Astrocyte of the spinal cord (primary cell): ENCODE measurements around the gene KLHL42.

ENCODE experiments used
- DNase-seq: peaks from one replicate; pipeline ENCODE4 v3.0.0; 2011; ENCODE audit warnings: low read depth, low spot score
- H3K4me3 ChIP-seq: 2 replicates; pipeline ENCODE4 v1.5.1; 2011; ENCODE audit warnings: low read depth, mild to moderate bottlenecking, low read length, moderate library complexity
- CTCF ChIP-seq: IDR thresholded peaks from 2 replicates; pipeline ENCODE4 v1.5.1; 2012; ENCODE audit warnings: low read depth, mild to moderate bottlenecking, low read length, inconsistent platforms
- in situ Hi-C: cut with HindIII; loops from 2 replicates; pipeline ENCODE4 v1.10.0; 2017; ENCODE audit warnings: low sequenced_read_pairs

KLHL42 gene

DNA sequence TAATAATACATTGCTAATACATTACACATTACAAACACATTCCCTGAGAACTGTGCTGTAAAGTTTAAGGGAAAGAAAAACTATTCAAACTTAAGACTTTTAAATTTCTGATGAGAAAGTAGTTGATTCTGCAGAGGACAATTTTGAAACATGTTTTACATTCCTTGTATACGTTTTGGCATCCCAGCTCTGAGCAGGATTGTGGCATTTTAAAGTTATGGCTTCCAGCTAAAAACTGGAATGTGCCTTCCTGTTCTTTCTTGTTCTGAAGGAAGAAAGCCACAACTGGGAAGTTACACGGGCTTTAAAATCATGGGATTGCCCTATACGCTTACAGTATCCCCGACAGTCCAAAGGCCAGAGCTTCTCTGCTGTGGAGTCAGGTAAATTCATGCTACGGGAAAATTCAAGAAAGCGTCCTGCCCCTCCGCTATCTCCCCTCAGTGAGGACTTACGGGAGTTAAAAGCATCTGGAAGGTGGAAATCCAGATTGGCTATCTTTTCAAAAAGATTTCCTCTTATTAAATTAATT is 10.8 kb upstream of the KLHL42 start:
- in situ Hi-C loops, result no loop called here
- no peak for DNase-seq
- H3K4me3 ChIP-seq, result no peak overlapping the region
- TF ChIP-seq CTCF, result no peak

DNA sequence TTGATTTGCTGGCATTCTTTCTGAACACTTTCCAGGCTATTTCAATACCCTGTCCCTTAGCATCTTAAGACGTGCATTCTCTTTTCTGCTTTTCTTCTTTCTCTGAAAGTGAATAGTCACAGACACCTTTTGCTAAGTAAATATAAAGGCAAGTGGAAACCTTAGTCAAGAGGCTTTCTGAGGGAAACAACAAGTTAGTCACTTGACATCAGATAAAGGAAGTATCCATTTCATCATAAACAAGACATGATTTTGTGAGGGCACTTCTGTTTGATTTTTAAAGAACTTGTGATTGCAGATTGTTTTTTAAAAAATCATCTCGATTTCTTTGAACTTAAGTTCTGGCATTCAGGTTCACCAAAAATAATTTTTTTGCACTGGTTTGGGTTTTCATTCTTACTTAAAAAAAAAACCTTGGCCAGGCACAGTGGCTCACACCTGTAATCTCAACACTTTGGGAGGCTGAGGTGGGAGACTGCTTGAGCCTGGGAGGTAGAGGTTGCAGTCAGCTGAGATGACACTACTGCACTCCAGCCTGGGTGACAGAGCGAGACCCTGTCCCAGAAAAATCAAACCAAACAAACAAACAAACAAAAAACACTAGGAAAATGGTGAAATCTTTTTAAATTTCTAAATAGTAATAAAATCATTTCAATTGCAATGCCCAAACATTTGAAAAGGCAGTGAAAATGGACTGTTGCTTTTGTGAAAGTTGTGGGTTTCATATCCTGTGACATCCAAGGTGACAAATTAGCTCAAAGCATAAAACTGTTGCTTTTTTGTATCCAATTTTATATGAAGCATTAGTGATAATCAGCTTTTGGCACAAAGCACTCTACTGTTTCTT is 8.3 kb upstream of the KLHL42 start:
- no peak for DNase-seq
- no peak for TF ChIP-seq CTCF
- in situ Hi-C loops, result no loop called here
- H3K4me3 ChIP-seq, result no peak overlapping the region

- no peak for TF ChIP-seq CTCF
- in situ Hi-C loops, result no loop called here
- DNase-seq, result no peak
- H3K4me3 ChIP-seq, result no peak overlapping the region
Observed at GRCh38 chr12:27772328-27773049, 7.5 kb upstream of the KLHL42 start.

DNA sequence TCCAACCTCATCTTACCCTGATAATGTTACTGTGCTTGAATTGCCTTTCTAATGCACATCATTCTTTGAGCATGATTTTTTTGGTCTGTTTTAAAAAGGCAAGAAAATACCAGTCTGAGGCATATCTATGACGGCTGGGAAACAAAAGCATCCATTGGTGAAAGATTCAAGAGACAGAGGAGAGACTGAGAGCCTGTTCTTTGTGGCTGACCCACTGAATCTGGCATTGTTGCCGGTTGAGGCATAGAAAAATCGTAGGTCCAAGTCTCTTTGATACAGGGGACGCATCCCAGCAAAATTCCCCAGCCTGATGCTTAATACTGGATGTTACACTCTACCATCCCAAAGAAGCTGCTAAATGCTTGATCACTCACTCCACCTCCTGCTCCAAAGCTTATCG is 2.9 kb upstream of the KLHL42 start:
- no peak for TF ChIP-seq CTCF
- in situ Hi-C loops, result no loop called here

GRCh38 chr12:27778206-27778605 is 1.8 kb upstream of the KLHL42 start:
- no peak for TF ChIP-seq CTCF
- no peak overlapping the region for H3K4me3 ChIP-seq
- in situ Hi-C loops, result no loop called here
- DNase-seq, result no peak

More for the DNA sequence above, 2.9 kb upstream of the KLHL42 start:
- no peak overlapping the region for H3K4me3 ChIP-seq
- no peak for DNase-seq

GRCh38 chr12:27779416-27779919 is 565 bp upstream of the KLHL42 start:
- peak; percentile 32 for DNase-seq
- peak overlapping the region; percentile 78 for H3K4me3 ChIP-seq
- TF ChIP-seq CTCF, result no peak
- in situ Hi-C loops, result no loop called here
